HEK293 (cell line): ENCODE results near the gene TBCEL.

Experiments
- CTCF ChIA-PET: fragments of 350-600 bp; formaldehyde crosslinking; extraction: SDS; loops from one replicate; lab custom pipeline; 2021; ENCODE audit warnings: antibody characterized with exemption; lab: Yijun Ruan, JAX
- POLR2A ChIA-PET: fragments of 300-600 bp; formaldehyde crosslinking; extraction: SDS; loops from one replicate; lab custom pipeline; 2020; ENCODE audit warnings: antibody characterized with exemption, inconsistent platforms; lab: Yijun Ruan, JAX
- H3K27ac ChIP-seq: fragments of 200-500 bp; sonication (Bioruptor generic); 2 replicates; pipeline ENCODE4 v1.5.1; 2014; ENCODE audit warnings: low read depth, low read length, control low read depth, inconsistent platforms; ENCODE audit errors: extremely low read depth
- H3K36me3 ChIP-seq, 2 experiments: fragments of 200-500 bp in 1 of 2; sonication (Bioruptor generic) in 1 of 2; 1 replicate in 1 of 2; 2 replicates in 1 of 2; pipeline ENCODE4 v1.5.1; 2014 to 2017; ENCODE audit warnings: inconsistent platforms in 2 of 2, low read length in 2 of 2; ENCODE audit not compliant: control insufficient read depth in 2 of 2, insufficient read depth in 1 of 2
- H3K4me1 ChIP-seq: fragments of 200-500 bp; sonication (Bioruptor generic); 2 replicates; pipeline ENCODE4 v1.5.1; 2014; ENCODE audit warnings: mild to moderate bottlenecking, low read length, inconsistent platforms; ENCODE audit not compliant: control insufficient read depth, insufficient read depth
- H3K4me3 ChIP-seq: 2 replicates; pipeline ENCODE4 v1.5.1; 2011; ENCODE audit warnings: low read depth, mild to moderate bottlenecking, control low read depth, low read length, moderate library complexity
- H3K9me3 ChIP-seq: fragments of 200-500 bp; sonication (Bioruptor generic); 2 replicates; pipeline ENCODE4 v1.5.1; 2014; ENCODE audit warnings: low read depth, low read length, inconsistent platforms; ENCODE audit not compliant: control insufficient read depth, insufficient read depth
- EGR2 ChIP-seq: fragments of 450-650 bp; formaldehyde crosslinking; IDR thresholded peaks from 2 replicates; pipeline ENCODE4 v1.5.1; 2016; ENCODE audit warnings: low read depth, missing biosample characterization, missing genetic modification characterization
- FEZF1 ChIP-seq: fragments of 450-650 bp; formaldehyde crosslinking; IDR thresholded peaks from 2 replicates; pipeline ENCODE4 v1.5.1; 2016; ENCODE audit warnings: missing biosample characterization, missing genetic modification characterization
- RBAK ChIP-seq: fragments of 450-650 bp; formaldehyde crosslinking; IDR thresholded peaks from 2 replicates; pipeline ENCODE4 v1.5.1; 2016; ENCODE audit warnings: missing biosample characterization, missing genetic modification characterization
- SP2 ChIP-seq: fragments of 450-650 bp; formaldehyde crosslinking; IDR thresholded peaks from 2 replicates; pipeline ENCODE4 v1.5.1; 2016; ENCODE audit warnings: missing biosample characterization, missing genetic modification characterization
- ZBTB1 ChIP-seq: fragments of 450-650 bp; formaldehyde crosslinking; IDR thresholded peaks from 2 replicates; pipeline ENCODE4 v1.5.1; 2016; ENCODE audit warnings: missing biosample characterization, missing genetic modification characterization
- ZBTB11 ChIP-seq: fragments of 450-650 bp; formaldehyde crosslinking; conservative IDR thresholded peaks from 2 replicates; pipeline ENCODE4 v1.5.1; 2016; ENCODE audit warnings: low read depth, missing biosample characterization, missing genetic modification characterization
- ZBTB26 ChIP-seq: fragments of 450-650 bp; formaldehyde crosslinking; optimal IDR thresholded peaks from 2 replicates; pipeline ENCODE3; 2016; ENCODE audit warnings: missing biosample characterization, mild to moderate bottlenecking, missing genetic modification characterization
- ZIC2 ChIP-seq: fragments of 450-650 bp; formaldehyde crosslinking; IDR thresholded peaks from 2 replicates; pipeline ENCODE4 v1.5.1; 2016; ENCODE audit warnings: missing biosample characterization, missing genetic modification characterization
- ZNF214 ChIP-seq: fragments of 450-650 bp; formaldehyde crosslinking; IDR thresholded peaks from 2 replicates; pipeline ENCODE4 v1.5.1; 2017; ENCODE audit warnings: missing biosample characterization, mild to moderate bottlenecking, missing genetic modification characterization, borderline replicate concordance
- ZNF23 ChIP-seq: fragments of 450-650 bp; formaldehyde crosslinking; IDR thresholded peaks from 2 replicates; pipeline ENCODE4 v1.5.1; 2016; ENCODE audit warnings: missing biosample characterization, missing genetic modification characterization, borderline replicate concordance
- ZNF324 ChIP-seq: fragments of 450-650 bp; formaldehyde crosslinking; IDR thresholded peaks from 2 replicates; pipeline ENCODE4 v1.5.1; 2016; ENCODE audit warnings: missing biosample characterization, missing genetic modification characterization
- ZNF362 ChIP-seq: fragments of 450-650 bp; formaldehyde crosslinking; IDR thresholded peaks from 2 replicates; pipeline ENCODE4 v1.5.1; 2016; ENCODE audit warnings: missing biosample characterization, missing genetic modification characterization
- ZNF366 ChIP-seq: fragments of 450-650 bp; formaldehyde crosslinking; conservative IDR thresholded peaks from 2 replicates; pipeline ENCODE4 v1.5.1; 2016; ENCODE audit warnings: missing biosample characterization, missing genetic modification characterization
- ZNF398 ChIP-seq: fragments of 450-650 bp; formaldehyde crosslinking; IDR thresholded peaks from 2 replicates; pipeline ENCODE4 v1.5.1; 2017; ENCODE audit warnings: missing biosample characterization, missing genetic modification characterization
- ZNF558 ChIP-seq: fragments of 450-650 bp; formaldehyde crosslinking; IDR thresholded peaks from 2 replicates; pipeline ENCODE4 v1.5.1; 2016; ENCODE audit warnings: missing biosample characterization, missing genetic modification characterization
- ZNF626 ChIP-seq: fragments of 450-650 bp; sonication (Bioruptor Pico); formaldehyde crosslinking; IDR thresholded peaks from 2 replicates; pipeline ENCODE4 v1.5.1; 2018; ENCODE audit warnings: missing biosample characterization, missing genetic modification characterization, inconsistent platforms
- ZNF704 ChIP-seq: fragments of 450-650 bp; formaldehyde crosslinking; IDR thresholded peaks from 2 replicates; pipeline ENCODE4 v1.5.1; 2016; ENCODE audit warnings: missing biosample characterization, missing genetic modification characterization
- ZSCAN18 ChIP-seq: fragments of 450-650 bp; formaldehyde crosslinking; IDR thresholded peaks from 2 replicates; pipeline ENCODE4 v1.5.1; 2016; ENCODE audit warnings: missing biosample characterization, missing genetic modification characterization
- ZXDB ChIP-seq: fragments of 450-650 bp; formaldehyde crosslinking; IDR thresholded peaks from 2 replicates; pipeline ENCODE4 v1.5.1; 2016; ENCODE audit warnings: missing biosample characterization, missing genetic modification characterization

Gene TBCEL

GRCh38 chr11:120974965-120975364 lies 48.9 kb upstream of the TBCEL start:
- Histone ChIP-seq H3K4me3 (no peak overlapping the region), H3K4me1 (no peaks in the 10 kb centered on the region), H3K27ac (no peak overlapping the region), H3K9me3 (no peaks in the 10 kb centered on the region), H3K36me3 (no peaks in the 10 kb centered on the region)
- ChIA-PET POLR2A (no interaction called here), CTCF (interaction anchor here (0.7 to 0.8 kb wide), 4 partner anchors 11 to 784 kb away, joined by 3 to 4 read pairs (median 3); no protein-coding TSS in a partner anchor)
- TF ChIP-seq ZNF366 (no peak), ZNF398 (tag by site-specific recombination) (no peak), EGR2 (tag by site-specific recombination) (no peak), FEZF1 (tag by site-specific recombination) (no peak), ZSCAN18 (no peak), ZBTB11 (tag by site-specific recombination) (no peak), RBAK (tag by site-specific recombination) (no peak), ZBTB1 (no peak), ZNF558 (no peak), ZIC2 (no peak), ZNF23 (tag by site-specific recombination) (no peak), ZNF626 (tag by site-specific recombination) (no peak), ZNF704 (tag by site-specific recombination) (no peak), ZXDB (no peak), SP2 (tag by site-specific recombination) (no peak), ZNF362 (no peak), ZNF214 (tag by site-specific recombination) (no peak), ZNF324 (no peak), ZBTB26 (tag by site-specific recombination) (no peak)
